Astrocyte of the hippocampus (primary cell): Measurements from ENCODE around the gene NARF.
A peak's percentile ranks its signal among the peaks of the same experiment; 100 is the strongest.

ENCODE experiments used
- DNase-seq: peaks from one replicate; pipeline ENCODE4 v3.0.0; 2011; ENCODE audit warnings: low read depth, low spot score

NARF gene

DNA sequence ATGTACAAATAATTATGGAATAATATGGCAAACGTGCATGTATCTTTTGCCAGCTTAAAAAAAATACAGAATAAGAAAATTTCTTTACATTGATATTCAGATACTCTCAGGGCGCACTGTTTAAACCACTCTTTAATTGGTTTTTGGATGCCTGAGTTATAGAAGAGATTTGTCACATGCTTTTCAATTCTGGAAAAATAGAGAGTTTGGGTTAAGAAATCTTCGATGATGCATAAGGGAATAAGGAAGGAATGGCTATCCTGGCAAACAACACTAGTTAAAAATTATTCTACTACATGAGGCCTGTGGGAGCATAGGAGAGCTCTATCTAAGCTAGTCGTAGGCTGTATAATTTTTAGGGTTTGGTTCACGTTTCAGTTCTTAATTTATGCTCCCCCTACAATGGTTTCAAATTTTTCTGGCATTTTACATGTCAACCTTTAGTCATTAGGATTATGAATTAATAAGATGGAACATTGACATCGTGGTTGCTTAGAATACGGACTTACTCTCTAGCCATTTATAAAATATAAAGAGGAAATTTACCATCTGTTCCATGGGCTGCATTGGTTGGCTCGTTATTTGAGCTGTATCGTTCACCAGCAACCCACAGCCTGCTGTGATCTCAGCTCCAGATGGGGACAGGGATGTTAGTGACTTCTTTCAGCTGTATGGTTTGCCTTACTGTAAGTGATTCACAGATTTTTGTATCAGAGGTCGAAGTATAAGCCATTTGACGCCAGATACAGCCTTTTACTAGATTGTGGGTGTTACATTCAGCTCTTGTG is 15.9 kb downstream of the NARF start:
- DNase-seq, result no peak

GRCh38 chr17:82475458-82475857 is 16.9 kb downstream of the NARF start:
- DNase-seq, result peak; percentile 57

DNA sequence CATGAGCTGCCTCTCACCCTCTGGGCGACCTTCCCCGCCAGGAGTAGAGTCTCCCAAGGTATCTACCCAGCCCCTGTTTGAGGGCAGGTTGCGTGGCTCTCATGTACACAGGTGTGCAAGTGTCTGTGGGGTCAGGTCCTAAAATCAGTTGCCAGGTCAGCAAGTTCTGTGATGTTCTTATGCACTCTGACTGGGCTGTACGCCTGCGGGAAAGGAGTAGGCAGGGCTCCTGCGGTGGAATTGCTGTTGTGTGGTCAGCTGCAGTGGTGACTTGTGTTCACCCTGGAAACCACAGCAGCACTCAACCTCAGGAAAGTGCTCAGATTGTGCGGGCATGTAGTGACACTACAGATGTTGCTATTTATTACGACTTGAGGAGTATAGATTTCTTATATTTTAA is 19.4 kb downstream of the NARF start:
- peak; percentile 46 for DNase-seq

DNA sequence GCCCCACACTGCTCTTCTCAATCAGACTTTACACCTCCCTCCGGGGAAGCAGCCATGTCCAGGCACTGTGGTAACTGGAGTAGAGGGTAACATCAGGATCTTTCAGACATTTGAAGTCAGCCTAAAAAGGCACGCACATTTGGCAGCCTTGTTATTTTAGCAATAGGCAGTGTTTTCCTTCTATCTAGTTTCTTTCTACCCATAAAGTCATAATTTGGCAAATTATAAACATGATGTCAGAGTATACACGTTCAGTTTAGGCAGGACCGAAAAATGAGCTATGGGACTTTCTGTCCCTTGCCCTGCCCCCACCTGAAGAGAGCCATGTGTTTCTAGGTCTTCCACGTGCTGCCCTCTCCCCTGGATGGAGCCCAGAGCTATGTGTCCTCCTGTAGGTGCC is 21.1 kb downstream of the NARF start:
- DNase-seq, result no peak

DNA sequence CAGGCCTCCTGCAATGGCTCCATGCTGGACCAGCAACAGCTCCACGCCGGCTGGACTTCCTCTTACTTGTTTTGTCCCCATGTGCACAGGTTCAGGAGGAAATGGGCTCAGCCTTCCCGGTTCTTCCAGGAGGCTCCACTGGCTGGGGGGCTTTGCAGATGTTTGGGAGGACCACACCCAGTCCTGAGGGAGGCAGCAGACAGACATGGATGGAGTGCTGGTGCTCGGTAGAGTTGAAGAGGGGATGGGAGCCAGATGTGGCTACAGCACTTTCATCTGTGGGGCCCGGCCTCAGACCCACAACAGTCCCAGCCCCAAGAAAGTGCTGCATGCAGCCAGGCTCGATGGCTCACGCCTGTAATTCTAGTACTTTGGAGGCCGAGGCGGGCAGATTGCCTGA is 21.8 kb downstream of the NARF start:
- no peak for DNase-seq

DNA sequence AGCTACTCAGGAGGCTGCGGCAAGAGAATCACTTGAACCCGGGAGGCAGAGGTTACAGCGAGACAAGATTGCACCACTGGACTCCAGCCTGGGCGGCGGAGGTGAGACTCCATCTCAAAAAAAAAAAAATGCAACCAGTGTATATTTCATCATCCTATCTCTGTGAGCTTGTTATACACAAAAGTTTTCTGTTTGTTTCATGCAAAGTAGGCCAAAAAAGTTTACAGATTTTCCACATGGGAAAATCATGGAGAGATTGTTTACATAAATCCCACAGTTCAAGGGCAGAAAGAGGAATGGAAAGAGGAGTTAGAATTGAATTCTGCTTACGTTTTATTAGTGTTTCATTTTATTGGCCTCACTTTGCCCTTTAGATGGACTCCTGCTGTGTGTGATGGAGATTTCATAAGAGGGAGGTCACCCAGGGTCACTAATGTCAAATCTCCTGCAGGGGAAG is 24.7 kb downstream of the NARF start:
- no peak for DNase-seq

GRCh38 chr17:82483836-82484235 is 25.3 kb downstream of the NARF start:
- no peak for DNase-seq

GRCh38 chr17:82486231-82487094 is 27.9 kb downstream of the NARF start:
- no peak for DNase-seq

- peak; percentile 16 for DNase-seq
Measured at GRCh38 chr17:82487910-82488309, 29.4 kb downstream of the NARF start.

DNA sequence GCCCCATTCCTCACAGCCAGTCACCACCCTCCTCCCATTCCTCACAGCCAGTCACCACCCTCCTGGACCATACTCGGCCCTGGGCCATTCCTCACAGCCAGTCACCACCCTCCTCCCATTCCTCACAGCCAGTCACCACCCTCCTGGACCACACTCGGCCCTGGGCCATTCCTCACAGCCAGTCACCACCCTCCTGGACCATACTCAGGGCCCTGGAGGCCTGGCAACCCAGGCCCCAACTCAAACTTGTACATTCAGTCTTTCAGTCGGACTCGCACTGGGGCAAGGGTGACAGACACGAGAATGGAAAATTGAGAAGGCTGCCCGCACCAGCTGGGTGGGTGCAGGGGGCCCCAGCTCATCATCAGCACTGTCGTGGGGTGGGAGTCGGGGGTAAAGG is 30.6 kb downstream of the NARF start:
- DNase-seq, result peak; percentile 93

DNA sequence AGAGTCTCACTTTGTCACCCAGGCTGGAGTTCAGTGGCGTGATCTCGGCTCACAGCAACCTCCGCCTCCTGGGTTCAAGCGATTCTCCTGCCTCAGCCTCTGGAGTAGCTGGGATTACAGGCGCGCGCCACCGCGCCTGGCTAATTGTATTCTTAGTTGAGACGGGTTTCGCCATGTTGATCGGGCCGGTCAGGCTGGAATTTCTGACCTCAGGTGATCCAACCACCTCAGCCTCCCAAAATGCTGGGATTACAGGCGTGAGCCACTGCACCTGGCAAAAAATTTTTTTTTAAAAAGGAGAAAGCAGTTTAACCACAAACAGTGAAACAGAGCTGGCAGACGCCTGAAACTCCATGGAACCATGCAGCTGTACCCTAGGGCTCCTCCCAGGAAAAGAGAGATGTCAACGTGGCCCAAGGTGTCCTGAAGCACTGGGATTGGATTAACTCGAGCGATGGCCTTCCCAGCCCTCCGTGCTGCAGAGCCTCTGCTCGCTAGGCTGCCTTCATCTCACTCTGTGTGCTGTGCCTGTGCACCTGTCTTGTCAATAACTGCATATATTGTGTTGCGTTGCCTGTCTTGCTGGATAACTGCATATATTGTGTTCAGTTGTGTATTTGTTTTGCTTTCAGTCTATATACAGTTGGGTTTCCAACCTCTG is 31.4 kb downstream of the NARF start:
- DNase-seq, result no peak

- no peak for DNase-seq
Measured at GRCh38 chr17:82490512-82491195, 32.1 kb downstream of the NARF start.

DNA sequence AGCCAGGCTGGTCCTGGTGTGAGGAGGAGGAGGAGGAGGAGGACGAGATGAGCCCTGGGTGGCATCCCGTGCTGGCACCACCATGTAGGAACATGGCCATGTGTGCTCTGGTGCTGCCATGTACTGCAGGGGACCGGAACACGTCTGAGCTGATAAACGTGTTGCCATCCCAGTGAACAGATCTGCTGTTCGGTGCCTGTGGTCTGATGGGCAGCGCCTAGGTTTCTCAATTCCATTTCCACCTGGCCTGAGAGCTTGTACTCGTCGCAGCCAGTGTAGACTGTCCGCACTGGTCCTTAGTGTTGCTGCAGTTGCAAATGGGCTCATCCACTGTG is 32.6 kb downstream of the NARF start:
- DNase-seq, result no peak

- DNase-seq, result no peak
Measured at GRCh38 chr17:82491533-82491932, 33.0 kb downstream of the NARF start.

DNA sequence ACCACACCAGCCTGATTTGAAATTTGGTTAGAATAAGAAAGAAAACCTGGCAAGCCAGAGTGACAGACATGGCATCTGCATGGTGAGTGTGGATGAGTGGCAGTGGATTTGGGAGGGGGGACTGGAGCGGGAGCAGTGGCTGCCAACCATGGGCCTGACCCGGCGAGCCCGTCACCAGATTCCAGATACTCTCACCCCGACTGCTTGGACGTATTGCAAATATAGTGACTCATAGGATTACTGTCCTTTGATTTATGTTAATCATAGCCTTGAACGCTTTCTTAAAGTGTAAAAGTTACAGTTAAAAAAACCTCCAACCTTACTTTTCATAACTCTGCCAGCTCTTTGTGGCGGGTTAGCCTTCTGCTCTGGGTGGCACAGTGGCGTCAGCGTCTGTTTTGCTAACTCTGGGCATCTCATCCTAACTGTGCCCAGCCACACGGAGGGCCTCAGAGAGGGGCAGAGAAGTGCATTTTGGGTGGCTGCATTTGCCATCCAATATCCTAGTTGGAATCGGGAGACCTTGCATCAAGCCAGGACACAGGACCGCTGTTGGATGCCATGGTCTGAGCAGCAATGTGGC is 34.2 kb downstream of the NARF start:
- DNase-seq, result peak; percentile 77

GRCh38 chr17:82493226-82493781 is 34.8 kb downstream of the NARF start:
- DNase-seq, result peak; percentile 28

DNA sequence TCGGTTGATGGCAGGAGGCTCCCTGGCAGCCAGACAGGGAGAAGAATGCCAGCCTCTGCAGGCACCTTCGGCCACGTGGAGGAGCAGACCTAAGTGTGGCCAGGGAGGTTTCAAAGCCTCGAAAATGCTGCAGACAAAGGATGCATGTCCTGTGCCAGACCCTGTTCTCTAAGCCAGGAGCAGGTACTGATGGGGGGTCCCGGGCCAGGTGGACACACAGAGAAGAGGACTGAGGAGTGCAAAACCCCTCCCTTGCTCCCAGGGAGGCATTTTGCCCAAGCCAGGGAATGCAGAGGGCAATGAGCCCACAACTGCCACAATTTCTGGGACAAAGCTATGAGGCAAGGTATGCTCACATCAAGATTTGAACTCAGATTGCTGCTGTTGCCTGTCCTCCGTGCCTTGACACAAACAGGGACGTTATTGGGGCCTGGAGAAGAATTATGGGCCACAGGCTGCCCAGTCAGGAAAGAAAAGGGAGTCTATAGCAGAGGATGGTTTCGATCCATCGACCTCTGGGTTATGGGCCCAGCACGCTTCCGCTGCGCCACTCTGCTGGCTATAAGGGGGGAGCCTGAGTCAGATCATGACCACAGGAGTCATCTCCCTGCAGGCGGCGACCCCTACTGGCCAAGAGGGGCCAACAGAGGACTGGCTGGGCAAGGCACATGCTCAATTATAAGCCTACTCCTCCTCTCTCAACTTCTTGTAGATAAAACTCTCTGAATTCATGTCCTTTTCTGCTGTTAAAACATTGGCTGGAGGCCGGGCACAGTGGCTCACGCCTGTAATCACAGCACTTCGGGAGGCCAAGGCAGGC is 35.9 kb downstream of the NARF start:
- peak; percentile 95 for DNase-seq

DNA sequence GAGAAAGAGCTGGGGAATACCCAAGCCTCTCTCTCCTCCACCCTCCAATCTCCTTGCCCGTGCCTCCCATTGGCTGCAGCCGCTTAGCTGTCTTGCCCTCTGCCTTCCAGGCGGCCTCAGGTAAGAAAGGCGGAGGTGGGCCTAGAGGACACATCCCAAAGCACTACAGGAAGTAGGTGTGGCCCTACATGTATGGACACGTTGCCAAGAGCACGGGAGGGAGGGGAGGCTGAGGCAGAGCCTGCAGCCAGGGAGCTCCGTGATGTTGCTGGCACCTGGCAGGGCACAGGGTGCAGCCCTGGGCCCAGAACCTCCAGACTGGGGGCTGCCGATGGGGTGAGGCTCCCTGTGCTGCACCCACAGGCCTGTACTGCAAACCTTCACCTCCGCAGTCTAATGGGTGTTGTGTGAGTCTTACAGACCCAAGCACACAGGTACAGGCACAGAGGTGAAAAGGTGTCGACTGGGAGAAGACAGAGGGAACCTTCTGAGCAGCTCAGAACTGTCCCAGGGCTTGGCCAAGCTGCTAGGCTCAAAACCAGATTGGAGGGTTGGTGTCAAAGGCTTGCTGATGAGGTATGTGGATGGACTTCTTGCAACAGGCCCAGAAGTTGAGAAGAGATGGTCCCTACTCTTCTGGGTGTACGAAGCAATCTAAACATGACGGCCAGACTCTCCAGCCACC is 37.4 kb downstream of the NARF start:
- DNase-seq, result no peak

- DNase-seq, result peak; percentile 97
Measured at GRCh38 chr17:82496529-82497434, 38.2 kb downstream of the NARF start.
